Peyer's patch (tissue), 4 donors: ENCODE results near the gene VN1R5. TPM values are rescaled to one million over a fixed set of nuclear protein-coding genes. Genes with fewer than 3 reads are reported as not detected.

Source experiments
- DNase-seq, 3 donors: peaks; one replicate each; pipeline ENCODE4 v3.0.0-alpha.2; 2017 to 2019
- H3K27ac ChIP-seq, 4 donors: fragments of 200-600 bp; sonication (generic); one replicate each; pipeline ENCODE4 v1.5.1; 2016 to 2019
- H3K27me3 ChIP-seq, 2 donors: fragments of 200-600 bp; sonication (generic); one replicate each; pipeline ENCODE4 v1.5.1; 2019
- H3K36me3 ChIP-seq, 3 donors: fragments of 200-600 bp; sonication (generic); one replicate each; pipeline ENCODE4 v1.5.1; 2016 to 2019
- H3K4me1 ChIP-seq, 4 donors: fragments of 200-600 bp; sonication (generic); one replicate each; pipeline ENCODE4 v1.5.1; 2016 to 2019
- H3K4me3 ChIP-seq, 4 donors: fragments of 200-600 bp; sonication (generic); 1 replicate in 3 of 4; 2 replicates in 1 of 4; pipeline ENCODE4 v1.5.1; 2016 to 2019; ENCODE audit warnings: mild to moderate bottlenecking in 1 of 4
- H3K9me3 ChIP-seq, 4 donors: fragments of 200-600 bp; sonication (generic); one replicate each; pipeline ENCODE4 v1.5.1; 2016 to 2019; ENCODE audit warnings: mild to moderate bottlenecking in 1 of 4
- CTCF ChIP-seq, 6 experiments: fragments of 450-650 bp in 4 of 6; fragments of 200-600 bp in 2 of 6; sonication (generic) in 1 of 6; IDR thresholded peaks; one replicate each; pipeline ENCODE4 v1.5.1; 2017 to 2019; ENCODE audit warnings: antibody characterized with exemption in 6 of 6, mild to moderate bottlenecking in 3 of 6, moderate library complexity in 1 of 6
- POLR2A ChIP-seq, 2 donors: fragments of 450-650 bp; IDR thresholded peaks; one replicate each; pipeline ENCODE4 v1.5.1; 2017; ENCODE audit warnings: antibody characterized with exemption in 2 of 2, mild to moderate bottlenecking in 2 of 2, moderate library complexity in 2 of 2
- total RNA-seq, 4 donors: library from RNA; depleted of rRNA; stranded (reverse); fragments of >200 nt; gene quantifications; one replicate each; pipeline ENCODE4 v1.1.0, GENCODE V29; 2016

VN1R5 gene
- total RNA-seq, 4 donors from 2014 or later = not detected

DNA sequence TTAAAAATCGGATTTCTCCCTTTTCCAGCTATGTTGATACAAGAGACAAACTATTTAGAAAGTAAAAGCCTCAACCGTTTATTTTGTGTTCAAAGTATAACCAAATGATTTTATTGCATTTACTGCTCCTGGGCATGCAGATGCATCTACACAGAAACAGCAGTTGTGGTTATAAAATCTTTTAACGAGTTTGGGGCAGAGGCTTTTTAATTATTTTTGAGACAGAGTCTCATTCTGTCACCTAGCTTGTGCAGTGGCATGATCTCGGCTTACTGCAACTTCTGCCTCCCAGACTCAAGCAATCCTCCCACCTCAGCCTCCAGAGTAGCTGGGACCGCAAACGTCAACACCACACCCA, 42.2 kb downstream of the VN1R5 start:
- DNase-seq = no peak
- no peaks in the 10 kb centered on the region for H3K27me3 ChIP-seq
- peaks cover 0 to 18% (median 0%) of the 10 kb centered on the region in 3 donors for H3K36me3 ChIP-seq
- no peak overlapping the region for H3K27ac ChIP-seq
- H3K4me1 ChIP-seq = no peaks in the 10 kb centered on the region
- H3K9me3 ChIP-seq = no peaks in the 10 kb centered on the region
- H3K4me3 ChIP-seq = no peak overlapping the region
- TF ChIP-seq CTCF (IDR thresholded peaks at IDR 0.05) = no peak
- no peak for TF ChIP-seq POLR2A (IDR thresholded peaks at IDR 0.05)

DNA sequence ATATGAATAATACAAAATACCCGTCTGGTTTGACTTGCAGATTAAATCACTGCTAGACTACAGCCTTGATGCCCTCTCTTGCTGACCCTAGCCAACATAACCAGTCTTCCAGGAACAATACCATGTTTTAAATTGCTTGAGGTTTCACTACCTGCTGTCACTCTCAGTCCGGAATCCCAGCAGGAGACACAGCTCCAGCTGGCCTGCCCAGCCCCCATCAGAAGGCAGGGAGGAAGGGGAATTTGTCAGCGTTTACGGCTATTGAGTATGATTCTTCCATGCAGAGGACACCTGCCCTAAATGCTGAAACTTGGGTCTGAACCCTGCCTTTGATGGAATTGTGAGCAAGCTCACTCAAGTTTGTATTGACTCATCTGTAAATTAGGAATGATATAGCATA, 42.8 kb downstream of the VN1R5 start:
- no peak overlapping the region for H3K4me3 ChIP-seq
- no peaks in the 10 kb centered on the region for H3K9me3 ChIP-seq
- H3K36me3 ChIP-seq = peaks cover 0 to 21% (median 0%) of the 10 kb centered on the region in 3 donors
- H3K27me3 ChIP-seq = no peaks in the 10 kb centered on the region
- TF ChIP-seq CTCF (IDR thresholded peaks at IDR 0.05) = no peak
- TF ChIP-seq POLR2A (IDR thresholded peaks at IDR 0.05) = no peak
- no peaks in the 10 kb centered on the region for H3K4me1 ChIP-seq
- DNase-seq = no peak
- H3K27ac ChIP-seq = no peak overlapping the region

DNA sequence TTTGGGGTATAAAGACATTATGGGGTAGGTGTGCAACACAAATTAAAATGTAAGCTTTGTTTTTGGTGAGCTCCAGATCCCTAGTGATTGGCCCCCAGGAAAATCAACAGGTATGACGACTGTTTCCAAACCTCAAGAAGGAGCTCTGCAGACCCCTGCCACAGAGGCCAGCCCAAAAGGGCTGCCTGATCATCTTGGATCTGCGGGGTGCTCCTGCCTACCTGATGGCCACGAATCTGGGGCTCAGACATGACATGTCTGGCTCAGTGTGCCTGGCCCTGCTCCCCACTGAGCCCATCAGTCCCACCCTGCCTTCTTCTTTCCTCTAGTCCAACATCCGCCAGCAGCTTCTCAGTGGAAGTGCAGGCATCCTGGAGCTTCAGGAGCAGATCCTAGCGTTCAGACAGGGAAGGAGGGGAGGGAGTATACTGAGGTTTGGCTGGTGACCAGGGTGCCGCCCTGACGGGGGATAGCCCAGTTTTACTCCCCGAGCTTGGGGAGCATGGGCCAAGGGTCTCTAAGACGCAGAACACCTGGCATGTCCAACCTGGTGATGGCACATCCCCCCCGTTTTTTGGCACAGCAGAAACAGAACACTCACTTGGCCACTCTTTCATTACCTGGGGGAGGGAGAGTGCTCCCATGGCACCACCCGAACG, 44.0 kb downstream of the VN1R5 start:
- H3K4me3 ChIP-seq = no peak overlapping the region
- H3K36me3 ChIP-seq = peaks cover 0 to 29% (median 0%) of the 10 kb centered on the region in 3 donors
- no peaks in the 10 kb centered on the region for H3K9me3 ChIP-seq
- H3K4me1 ChIP-seq = no peaks in the 10 kb centered on the region
- H3K27me3 ChIP-seq = no peaks in the 10 kb centered on the region
- no peak overlapping the region for H3K27ac ChIP-seq
- DNase-seq = no peak
- no peak for TF ChIP-seq CTCF (IDR thresholded peaks at IDR 0.05)
- no peak for TF ChIP-seq POLR2A (IDR thresholded peaks at IDR 0.05)

DNA sequence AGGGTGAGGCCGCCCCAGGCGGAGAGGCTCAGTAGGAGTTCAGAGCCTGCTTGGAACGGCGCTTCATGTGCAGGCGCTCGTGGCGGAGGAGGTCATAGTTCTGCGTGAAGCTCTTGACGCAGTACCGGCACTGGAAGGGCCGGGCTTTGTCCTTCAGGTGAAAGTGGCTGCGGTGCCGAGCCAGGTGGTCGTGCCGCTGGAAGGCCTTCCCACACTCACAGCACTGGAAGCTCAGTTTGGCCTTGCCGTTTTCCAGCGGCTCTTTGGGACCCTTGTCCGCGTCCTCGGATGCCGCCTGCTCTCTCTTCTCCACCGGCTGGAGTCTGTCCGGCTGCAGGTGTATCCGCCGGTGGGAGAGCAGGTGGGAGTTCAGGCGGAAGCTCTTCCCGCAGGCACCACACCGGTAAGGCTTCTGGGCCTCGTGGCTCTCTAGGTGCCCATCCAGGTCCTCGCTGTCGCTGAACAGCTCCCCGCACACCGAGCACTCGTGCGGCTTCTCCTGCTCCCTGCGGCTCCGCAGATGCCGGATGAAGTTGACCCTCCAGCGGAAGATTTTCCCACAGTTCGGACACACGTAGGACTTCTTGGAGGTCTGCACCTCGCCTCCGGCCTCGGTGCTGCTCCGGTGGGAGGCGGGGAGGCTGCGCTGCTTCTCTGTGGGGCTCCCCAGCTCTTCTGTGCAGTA, 44.8 kb downstream of the VN1R5 start:
- peaks cover 0 to 35% (median 0%) of the 10 kb centered on the region in 3 donors for H3K36me3 ChIP-seq
- no peaks in the 10 kb centered on the region for H3K4me1 ChIP-seq
- TF ChIP-seq POLR2A (IDR thresholded peaks at IDR 0.05) (no peak), CTCF (IDR thresholded peaks at IDR 0.05) (no peak)
- no peak for DNase-seq
- H3K9me3 ChIP-seq = no peaks in the 10 kb centered on the region
- H3K4me3 ChIP-seq = no peak overlapping the region
- no peak overlapping the region for H3K27ac ChIP-seq
- H3K27me3 ChIP-seq = no peaks in the 10 kb centered on the region

DNA sequence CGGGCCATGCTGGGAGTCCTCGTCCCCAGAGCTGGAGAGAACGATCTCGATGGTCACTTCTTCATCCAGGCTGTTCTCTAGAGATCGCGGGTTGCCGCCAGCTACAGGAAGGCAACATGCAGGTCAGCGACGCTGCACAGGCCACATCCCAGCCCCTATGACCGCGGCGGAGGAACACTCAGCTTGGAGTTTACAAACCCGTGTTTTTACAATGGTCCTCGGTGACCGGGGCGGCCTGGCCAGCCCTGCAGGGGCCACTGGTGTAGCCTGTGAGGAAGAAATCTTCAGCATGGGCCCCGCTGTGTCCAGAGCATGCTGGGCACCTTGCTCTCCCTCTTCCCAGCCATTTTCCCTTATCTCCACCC, 45.3 kb downstream of the VN1R5 start:
- Histone ChIP-seq H3K9me3 (no peaks in the 10 kb centered on the region), H3K27me3 (no peaks in the 10 kb centered on the region), H3K4me1 (no peaks in the 10 kb centered on the region), H3K4me3 (no peak overlapping the region), H3K27ac (no peak overlapping the region), H3K36me3 (peaks cover 0 to 39% (median 0%) of the 10 kb centered on the region in 3 donors)
- TF ChIP-seq CTCF (IDR thresholded peaks at IDR 0.05) = no peak
- TF ChIP-seq POLR2A (IDR thresholded peaks at IDR 0.05) = no peak
- no peak for DNase-seq
